PC-9 (cell line): ENCODE measurements around the gene TP53RK. TPM values are rescaled to one million over a fixed set of nuclear protein-coding genes. Genes with fewer than 3 reads are reported as not detected.

Experiments
- BruUV-seq: library from RNA; stranded (reverse); fragments of 400-500 nt; replicated peaks from 2 replicates; lab custom pipeline; 2021; lab: Mats Ljungman, UMichigan
- CTCF ChIA-PET: fragments of 300-600 bp; sonication (Branson Sonifier 250); formaldehyde crosslinking; loops from one replicate; lab custom pipeline; 2022; ENCODE audit warnings: antibody characterized with exemption; lab: Charles Lee
- POLR2A ChIA-PET: fragments of 300-600 bp; sonication (Branson Sonifier 250); formaldehyde crosslinking; loops from one replicate; lab custom pipeline; 2022; ENCODE audit warnings: antibody characterized with exemption; ENCODE audit not compliant: unreplicated experiment; lab: Charles Lee
- DNase-seq, 2 experiments: peaks; one replicate each; pipeline versions ENCODE4 v3.0.0 to v3.0.0-alpha.2; 2015 to 2022; ENCODE audit warnings: mixed read lengths in 1 of 2
- H2AFZ ChIP-seq: fragments of 200-600 bp; sonication (generic); 2 replicates; pipeline ENCODE4 v1.8.1; 2017; ENCODE audit warnings: antibody characterized with exemption
- H3F3A ChIP-seq: fragments of 200-600 bp; sonication (generic); 2 replicates; pipeline ENCODE4 v1.8.1; 2017; ENCODE audit warnings: antibody characterized with exemption, mild to moderate bottlenecking, low read depth; ENCODE audit not compliant: insufficient read depth
- H3K27ac ChIP-seq: fragments of 200-600 bp; sonication (generic); 2 replicates; pipeline ENCODE4 v1.6.1; 2016; ENCODE audit warnings: mixed run types
- H3K27me3 ChIP-seq: fragments of 200-600 bp; sonication (generic); 2 replicates; pipeline ENCODE4 v1.6.1; 2016; ENCODE audit warnings: low read depth, mixed run types; ENCODE audit not compliant: insufficient read depth
- H3K36me3 ChIP-seq: fragments of 200-600 bp; sonication (generic); 2 replicates; pipeline ENCODE4 v1.6.1; 2016; ENCODE audit warnings: low read depth, mixed run types
- H3K4me1 ChIP-seq: fragments of 200-600 bp; sonication (generic); replicated peaks from 2 replicates; pipeline ENCODE4 v1.6.1; 2016; ENCODE audit warnings: mixed run types; ENCODE audit not compliant: insufficient read depth
- H3K4me2 ChIP-seq: fragments of 200-600 bp; sonication (generic); 2 replicates; pipeline ENCODE4 v1.6.1; 2017; ENCODE audit warnings: mixed run types
- H3K4me3 ChIP-seq: fragments of 200-600 bp; sonication (generic); 2 replicates; pipeline ENCODE4 v1.6.1; 2016; ENCODE audit warnings: mixed run types
- H3K79me2 ChIP-seq: fragments of 200-600 bp; sonication (generic); 2 replicates; pipeline ENCODE4 v1.6.1; 2017; ENCODE audit warnings: low read depth, mixed run types
- H3K9me2 ChIP-seq: fragments of 200-600 bp; sonication (generic); 2 replicates; pipeline ENCODE4 v1.8.1; 2017; ENCODE audit warnings: mild to moderate bottlenecking; ENCODE audit not compliant: insufficient read depth
- H3K9me3 ChIP-seq: fragments of 200-600 bp; sonication (generic); 2 replicates; pipeline ENCODE4 v1.8.1; 2016; ENCODE audit warnings: low read depth; ENCODE audit not compliant: insufficient read depth
- H4K20me1 ChIP-seq: fragments of 200-600 bp; sonication (generic); 2 replicates; pipeline ENCODE4 v1.8.1; 2017; ENCODE audit not compliant: insufficient read depth
- CTCF ChIP-seq: fragments of 200-600 bp; sonication (generic); conservative IDR thresholded peaks from 2 replicates; pipeline ENCODE4 v1.6.1; 2017; ENCODE audit warnings: mixed run types, antibody characterized with exemption, mild to moderate bottlenecking, moderate library complexity
- EZH2 ChIP-seq: fragments of 200-600 bp; sonication (generic); IDR thresholded peaks from 2 replicates; pipeline ENCODE4 v1.8.0; 2017; ENCODE audit warnings: antibody characterized with exemption, low read depth
- intact Hi-C: fragments of 100-400 bp; cut with micrococcal nuclease; formaldehyde crosslinking; loops from one replicate; pipeline ENCODE4 v1.10.0; 2022; ENCODE audit not compliant: unreplicated experiment
- total RNA-seq: library from RNA; stranded (reverse); gene quantifications from 2 replicates; pipeline ENCODE4 v1.2.3, GENCODE V29; 2021

TP53RK gene
- total RNA-seq, 1 experiment from 2014 or later: 10.4 TPM

- Histone ChIP-seq H3F3A (no peaks in the 10 kb centered on the region), H3K36me3 (no peaks in the 10 kb centered on the region), H3K4me3 (no peak overlapping the region), H3K27me3 (no peaks in the 10 kb centered on the region), H3K4me2 (peak overlapping the region; percentile 16; the same call in 1 of the 2 replicates), H3K27ac (no peak overlapping the region), H3K9me3 (no peaks in the 10 kb centered on the region), H4K20me1 (no peaks in the 10 kb centered on the region), H3K4me1 (no peaks in the 10 kb centered on the region), H3K79me2 (no peaks in the 10 kb centered on the region), H2AFZ (no peak overlapping the region), H3K9me2 (no peaks in the 10 kb centered on the region)
- CTCF ChIA-PET: no interaction called here
- peak in 1 of 2 experiments; percentile 39 for DNase-seq
- POLR2A ChIA-PET: no interaction called here
- no peak for TF ChIP-seq CTCF
- TF ChIP-seq EZH2: no peak
- intact Hi-C loops: no loop called here
- BruUV-seq: no TSS peak
Observed at GRCh38 chr20:46695892-46696291, 6.6 kb upstream of the TP53RK start.

- ChIA-PET CTCF (no interaction called here), POLR2A (no interaction called here)
- intact Hi-C loops: no loop called here
- Histone ChIP-seq H3K4me1 (peaks cover 8% of the 10 kb centered on the region), H3K9me3 (no peaks in the 10 kb centered on the region), H3K79me2 (no peaks in the 10 kb centered on the region), H4K20me1 (no peaks in the 10 kb centered on the region), H3K36me3 (no peaks in the 10 kb centered on the region), H3K4me2 (no peak overlapping the region), H2AFZ (no peak overlapping the region), H3K9me2 (no peaks in the 10 kb centered on the region), H3K27me3 (no peaks in the 10 kb centered on the region), H3F3A (no peaks in the 10 kb centered on the region), H3K4me3 (no peak overlapping the region), H3K27ac (no peak overlapping the region)
- peak in 1 of 2 experiments; percentile 34 for DNase-seq
- no peak for TF ChIP-seq CTCF
- no peak for TF ChIP-seq EZH2
- no TSS peak for BruUV-seq
Observed at GRCh38 chr20:46694484-46694883, 5.2 kb upstream of the TP53RK start.

GRCh38 chr20:46691196-46691595 lies 2.0 kb upstream of the TP53RK start:
- intact Hi-C loops: no loop called here
- CTCF ChIA-PET: no interaction called here
- Histone ChIP-seq H3K79me2 (peaks cover 27% of the 10 kb centered on the region), H3F3A (peaks cover 8% of the 10 kb centered on the region; the same call in 1 of the 2 replicates), H3K27me3 (no peaks in the 10 kb centered on the region), H3K9me3 (no peaks in the 10 kb centered on the region), H3K4me2 (no peak overlapping the region), H3K27ac (no peak overlapping the region), H2AFZ (no peak overlapping the region), H3K9me2 (no peaks in the 10 kb centered on the region), H3K36me3 (peaks cover 6% of the 10 kb centered on the region; the same call in 1 of the 2 replicates), H4K20me1 (0 out of 2 replicates have a peak, but pooled peaks cover 3% of the 10 kb centered on the region), H3K4me1 (peaks cover 26% of the 10 kb centered on the region), H3K4me3 (no peak overlapping the region)
- POLR2A ChIA-PET: no interaction called here
- BruUV-seq: no TSS peak
- TF ChIP-seq CTCF (no peak), EZH2 (no peak)
- no peak for DNase-seq
